Mesenchymal stem cell (in vitro differentiated cells and primary cell): ENCODE measurements around the gene CREB3L4. TPM values are rescaled to one million over a fixed set of nuclear protein-coding genes. Genes with fewer than 3 reads are reported as not detected.

Source experiments
- DNase-seq: peaks from one replicate; pipeline ENCODE4 v3.0.0-alpha.2; 2013
- H2AFZ ChIP-seq: one replicate; pipeline ENCODE4 v1.6.1; 2013; ENCODE audit warnings: low read depth, mild to moderate bottlenecking, control low read depth, inconsistent platforms, low read length, moderate library complexity
- H2AK5ac ChIP-seq: 2 replicates; pipeline ENCODE4 v1.6.1; 2013; ENCODE audit warnings: low read length, moderate library complexity, mild to moderate bottlenecking, inconsistent platforms; ENCODE audit not compliant: severe bottlenecking
- H2BK120ac ChIP-seq: one replicate; pipeline ENCODE4 v1.6.1; 2013; ENCODE audit warnings: low read depth, mild to moderate bottlenecking, inconsistent platforms, low read length, moderate library complexity
- H2BK12ac ChIP-seq, 2 experiments: one replicate each; pipeline ENCODE4 v1.6.1; 2013; ENCODE audit warnings: inconsistent platforms in 2 of 2, low read length in 2 of 2, mild to moderate bottlenecking in 2 of 2, moderate library complexity in 2 of 2, control low read depth in 1 of 2
- H2BK15ac ChIP-seq: one replicate; pipeline ENCODE4 v1.6.1; 2013; ENCODE audit warnings: mild to moderate bottlenecking, low read depth, inconsistent platforms; ENCODE audit not compliant: poor library complexity, severe bottlenecking
- H2BK5ac ChIP-seq: 2 replicates; pipeline ENCODE4 v1.6.1; 2013; ENCODE audit warnings: low read depth, mild to moderate bottlenecking, low read length, control low read depth, inconsistent platforms; ENCODE audit not compliant: poor library complexity, severe bottlenecking
- H3K14ac ChIP-seq, 2 experiments: one replicate each; pipeline ENCODE4 v1.6.1; 2013; ENCODE audit warnings: inconsistent platforms in 2 of 2, low read length in 2 of 2, control low read depth in 1 of 2, mild to moderate bottlenecking in 1 of 2, moderate library complexity in 1 of 2
- H3K18ac ChIP-seq, 2 experiments: one replicate each; pipeline ENCODE4 v1.6.1; 2013; ENCODE audit warnings: inconsistent platforms in 2 of 2, low read length in 2 of 2, control low read depth in 1 of 2, low read depth in 1 of 2, mild to moderate bottlenecking in 1 of 2
- H3K23ac ChIP-seq, 2 experiments: one replicate each; pipeline ENCODE4 v1.6.1; 2013; ENCODE audit warnings: inconsistent platforms in 2 of 2, low read length in 2 of 2, mild to moderate bottlenecking in 2 of 2, moderate library complexity in 2 of 2, control low read depth in 1 of 2
- H3K27ac ChIP-seq: 2 replicates; pipeline ENCODE4 v1.5.1; 2013; ENCODE audit warnings: mild to moderate bottlenecking, moderate library complexity, low read length, control low read depth, inconsistent platforms; ENCODE audit not compliant: poor library complexity, severe bottlenecking
- H3K27me3 ChIP-seq, 2 experiments: 2 replicates each; pipeline versions ENCODE4 v1.6.1 to v1.7.0; 2013; ENCODE audit warnings: low read length in 2 of 2, mild to moderate bottlenecking in 2 of 2, moderate library complexity in 2 of 2, control low read depth in 1 of 2, inconsistent platforms in 1 of 2; ENCODE audit not compliant: control insufficient read depth in 1 of 2, insufficient read depth in 1 of 2
- H3K36me3 ChIP-seq, 2 experiments: 2 replicates each; pipeline versions ENCODE4 v1.6.1 to v1.7.0; 2013; ENCODE audit warnings: low read length in 2 of 2, control low read depth in 1 of 2, inconsistent platforms in 1 of 2, low read depth in 1 of 2, mild to moderate bottlenecking in 1 of 2; ENCODE audit not compliant: insufficient read depth in 2 of 2, control insufficient read depth in 1 of 2
- H3K4ac ChIP-seq, 2 experiments: one replicate each; pipeline ENCODE4 v1.6.1; 2013; ENCODE audit warnings: inconsistent platforms in 2 of 2, low read length in 2 of 2, mild to moderate bottlenecking in 2 of 2, moderate library complexity in 2 of 2, control low read depth in 1 of 2, low read depth in 1 of 2
- H3K4me1 ChIP-seq: 2 replicates; pipeline ENCODE4 v1.6.1; 2013; ENCODE audit warnings: low read depth, low read length, control low read depth; ENCODE audit not compliant: control insufficient read depth, insufficient read depth
- H3K4me2 ChIP-seq: 2 replicates; pipeline ENCODE4 v1.6.1; 2013; ENCODE audit warnings: low read length, mild to moderate bottlenecking, inconsistent platforms; ENCODE audit not compliant: poor library complexity, severe bottlenecking
- H3K4me3 ChIP-seq, 2 experiments: 2 replicates each; pipeline versions ENCODE4 v1.5.1 to v1.7.0; 2013; ENCODE audit warnings: low read length in 2 of 2, mild to moderate bottlenecking in 2 of 2, control low read depth in 1 of 2, low read depth in 1 of 2; ENCODE audit not compliant: insufficient read depth in 1 of 2
- H3K79me1 ChIP-seq: replicated peaks from 2 replicates; pipeline ENCODE4 v1.6.1; 2013; ENCODE audit warnings: mild to moderate bottlenecking, control low read depth, low read length, inconsistent platforms; ENCODE audit not compliant: poor library complexity, severe bottlenecking
- H3K9ac ChIP-seq: 2 replicates; pipeline ENCODE4 v1.7.0; 2013; ENCODE audit warnings: mild to moderate bottlenecking, low read length, moderate library complexity
- H3K9me3 ChIP-seq: 2 replicates; pipeline ENCODE4 v1.7.0; 2013; ENCODE audit warnings: mild to moderate bottlenecking, low read length; ENCODE audit not compliant: control insufficient read depth
- H4K8ac ChIP-seq: one replicate; pipeline ENCODE4 v1.6.1; 2013; ENCODE audit warnings: inconsistent platforms, mild to moderate bottlenecking, low read length, moderate library complexity
- H4K91ac ChIP-seq: one replicate; pipeline ENCODE4 v1.6.1; 2013; ENCODE audit warnings: mild to moderate bottlenecking, low read length, inconsistent platforms
- WGBS: methylation state at CpG from one replicate; pipeline ENCODE4 v1.1.7; 2013; ENCODE audit warnings: mixed read lengths; 5-methylcytosine and 5-hydroxymethylcytosine counted together
- polyA plus RNA-seq, 2 experiments: library from polyadenylated mRNA; stranded (reverse); fragments of 200-250 nt; gene quantifications; one replicate each; pipeline ENCODE4 v1.2.3, GENCODE V29; 2013

Gene CREB3L4, protein sequence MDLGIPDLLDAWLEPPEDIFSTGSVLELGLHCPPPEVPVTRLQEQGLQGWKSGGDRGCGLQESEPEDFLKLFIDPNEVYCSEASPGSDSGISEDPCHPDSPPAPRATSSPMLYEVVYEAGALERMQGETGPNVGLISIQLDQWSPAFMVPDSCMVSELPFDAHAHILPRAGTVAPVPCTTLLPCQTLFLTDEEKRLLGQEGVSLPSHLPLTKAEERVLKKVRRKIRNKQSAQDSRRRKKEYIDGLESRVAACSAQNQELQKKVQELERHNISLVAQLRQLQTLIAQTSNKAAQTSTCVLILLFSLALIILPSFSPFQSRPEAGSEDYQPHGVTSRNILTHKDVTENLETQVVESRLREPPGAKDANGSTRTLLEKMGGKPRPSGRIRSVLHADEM
- polyA plus RNA-seq (2013, experiment 1 of 2) = 3.3 TPM
- polyA plus RNA-seq (2013, experiment 2 of 2) = 2.9 TPM

DNA sequence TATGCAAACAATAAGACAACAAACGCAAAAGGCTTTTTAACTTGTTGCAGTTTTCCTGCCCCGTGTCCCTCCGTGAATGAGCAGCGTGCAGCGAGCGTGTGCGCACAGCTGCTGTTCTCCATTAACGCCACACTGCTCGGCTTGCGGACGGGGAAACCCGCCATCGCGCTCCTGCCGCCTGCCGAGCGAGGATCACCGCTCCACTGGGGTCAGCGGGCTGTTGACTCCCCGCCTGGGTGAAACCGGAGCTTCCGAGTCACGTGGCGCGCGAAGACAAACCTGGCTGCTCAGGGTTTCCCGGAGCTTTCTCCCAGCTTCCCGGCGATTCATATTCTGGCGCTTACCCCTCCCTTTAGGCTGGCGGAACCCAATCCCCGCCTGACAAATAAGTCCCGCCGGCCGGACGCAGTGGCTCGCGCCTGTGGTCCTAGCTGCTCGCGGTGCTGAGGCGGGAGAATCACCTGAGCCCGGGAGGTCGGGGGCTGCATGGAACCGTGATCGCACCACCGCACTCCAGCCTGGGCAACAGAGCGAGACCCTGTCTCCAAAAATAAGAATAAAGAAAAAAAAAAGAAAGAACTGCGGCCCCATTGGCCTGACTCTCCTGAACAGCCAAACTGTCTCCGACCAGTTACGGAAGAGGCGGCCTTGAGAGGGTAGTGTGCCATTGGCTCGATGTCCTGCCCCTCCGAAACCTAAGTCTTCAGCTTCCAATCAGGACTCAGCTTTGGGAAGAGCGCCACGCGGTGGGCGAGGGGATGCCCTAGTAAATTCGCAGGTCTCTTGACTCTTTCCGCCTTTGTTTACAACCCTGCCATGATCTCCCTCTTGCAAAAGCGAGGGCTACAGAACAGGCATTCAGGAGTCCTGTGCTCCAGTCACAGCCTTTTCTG lies at the start of gene CREB3L4:
Gene CREB3L4, plus strand, starts transcription at position 796 of the 893 bp plus-strand sequence. CDS start 624 bp downstream, outside the sequence.
- Histone ChIP-seq H3K18ac (peak within 1 kb of the TSS; percentile 67 to 89), H3K9ac (peak within 1 kb of the TSS; percentile 89), H3K4me3 (peak within 1 kb of the TSS; percentile 70 to 95), H2BK12ac (peak within 1 kb of the TSS; percentile 61 to 63), H3K36me3 (no peaks in the 10 kb centered on the region), H3K4me1 (peaks cover 12% of the 10 kb centered on the region), H4K91ac (peak within 1 kb of the TSS; percentile 74), H2AK5ac (peak within 1 kb of the TSS; percentile 11), H2BK5ac (peak within 1 kb of the TSS; percentile 24), H3K79me1 (peaks cover 10% of the 10 kb centered on the region), H3K27ac (peak within 1 kb of the TSS; percentile 90), H2BK120ac (peak within 1 kb of the TSS; percentile 85), H3K14ac (peak within 1 kb of the TSS in 1 of 2 experiments; percentile 72), H3K9me3 (no peaks in the 10 kb centered on the region), H2BK15ac (no peak within 1 kb of the TSS), H3K27me3 (no peaks in the 10 kb centered on the region), H3K4me2 (peak within 1 kb of the TSS; percentile 72), H4K8ac (peak within 1 kb of the TSS; percentile 97), H2AFZ (peak within 1 kb of the TSS; percentile 86), H3K23ac (no peak within 1 kb of the TSS), H3K4ac (peak within 1 kb of the TSS; percentile 69 to 94)
- DNase-seq = peak; percentile 99
- WGBS = 2% methylated on average over 56 of the region's 60 CpGs

DNA sequence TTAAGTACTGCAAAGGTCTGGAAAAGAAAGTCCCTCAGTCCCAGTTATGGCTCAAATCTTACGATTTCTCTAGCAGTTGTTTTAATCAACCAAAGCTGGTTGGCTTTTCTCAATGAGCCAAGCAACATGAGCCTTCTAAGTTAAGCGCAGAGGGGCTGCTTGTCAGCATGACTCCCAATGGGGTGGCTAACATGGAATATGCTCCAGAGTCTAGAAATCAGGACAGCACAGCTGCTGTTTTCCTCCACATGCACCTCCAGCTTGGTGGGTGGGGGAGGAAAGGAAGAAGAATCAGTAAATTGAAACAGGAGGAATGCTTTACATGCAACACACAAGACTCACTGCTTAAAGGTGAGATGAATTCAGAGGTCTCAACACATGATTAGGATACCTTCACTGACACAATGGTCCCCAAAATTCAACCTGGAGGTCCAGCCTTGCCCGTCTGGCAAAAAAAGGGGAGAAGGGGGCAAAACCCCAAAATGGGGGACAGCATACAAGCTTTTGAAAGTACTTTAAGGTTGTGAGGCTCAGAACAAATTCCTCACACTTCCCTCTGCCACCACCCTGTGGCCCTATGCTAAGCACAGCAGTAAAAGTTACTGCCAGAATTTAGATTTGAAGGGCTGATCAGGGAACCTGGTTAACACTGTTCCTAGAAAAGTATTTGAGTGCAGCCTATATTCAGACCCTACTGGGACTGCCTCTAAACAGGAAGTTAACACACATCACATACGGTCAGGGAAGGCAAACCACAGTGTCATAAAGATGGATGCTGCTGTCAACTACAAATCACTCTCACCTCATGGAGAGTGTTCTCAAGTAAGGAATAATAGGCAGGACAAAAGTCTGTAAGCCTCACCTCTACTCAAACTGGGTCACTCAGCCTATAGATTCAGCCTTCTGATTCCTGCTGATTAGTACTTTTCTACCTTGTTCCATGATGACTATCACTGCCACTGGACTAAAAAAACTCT lies 47.5 kb upstream of the CREB3L4 start:
- Histone ChIP-seq H3K4me2 (peak overlapping the region; percentile 10), H3K4me3 (peak overlapping the region in 1 of 2 experiments; percentile 97), H3K14ac (no peak overlapping the region), H2BK12ac (no peak overlapping the region), H3K27me3 (no peaks in the 10 kb centered on the region), H3K4me1 (peaks cover 7% of the 10 kb centered on the region), H2BK120ac (no peak overlapping the region), H2AFZ (no peak overlapping the region), H3K27ac (no peak overlapping the region), H3K79me1 (no peaks in the 10 kb centered on the region), H2BK5ac (no peak overlapping the region), H3K9ac (peak overlapping the region; percentile 90), H2BK15ac (no peak overlapping the region), H3K23ac (no peak overlapping the region), H3K9me3 (no peaks in the 10 kb centered on the region), H3K36me3 (peaks cover under 1 to 4% of the 10 kb centered on the region in 2 experiments), H3K4ac (no peak overlapping the region), H2AK5ac (no peak overlapping the region), H3K18ac (no peak overlapping the region), H4K8ac (no peak overlapping the region), H4K91ac (no peak overlapping the region)
- WGBS = 63% methylated on average over 4 of the region's 4 CpGs
- DNase-seq = peak; percentile 38

DNA sequence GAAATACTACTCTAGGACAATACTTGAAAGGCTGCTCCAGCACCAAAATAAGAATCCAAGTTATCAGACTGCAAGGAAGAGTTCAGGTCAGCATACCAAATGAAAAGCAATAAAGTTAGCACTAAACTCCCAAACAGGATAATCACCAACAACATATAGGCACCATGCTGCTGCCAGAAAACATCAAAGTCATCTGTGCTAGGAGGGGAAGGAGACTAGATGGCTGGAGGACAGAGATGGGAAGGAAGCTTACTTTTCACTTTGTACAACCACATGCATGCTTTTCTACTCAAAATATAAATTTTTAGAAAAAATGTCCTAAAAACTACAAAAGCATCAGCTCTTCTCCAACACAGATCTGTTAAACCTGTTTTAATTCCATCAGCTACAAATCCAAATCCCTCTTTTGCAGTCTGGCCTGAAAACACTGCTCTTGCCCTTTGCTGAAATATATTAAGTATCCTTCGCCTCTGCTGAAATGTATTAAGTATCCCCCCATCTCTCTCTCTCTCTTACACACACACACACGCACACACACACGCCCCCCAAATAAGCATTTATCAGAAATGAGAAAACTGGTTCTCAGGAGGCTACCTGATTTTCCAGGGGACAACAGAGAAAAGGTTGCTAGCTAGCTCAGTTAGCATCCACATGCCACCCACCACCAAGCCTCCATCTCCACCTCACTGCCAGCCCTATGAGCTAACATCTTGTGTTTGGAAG lies 46.5 kb upstream of the CREB3L4 start:
- Histone ChIP-seq H3K27me3 (no peaks in the 10 kb centered on the region), H2AK5ac (no peak overlapping the region), H3K4me3 (peak overlapping the region; percentile 95 to 97), H2BK15ac (no peak overlapping the region), H4K8ac (no peak overlapping the region), H2AFZ (no peak overlapping the region), H3K27ac (no peak overlapping the region), H3K4me2 (peak overlapping the region; percentile 62), H2BK12ac (no peak overlapping the region), H3K4me1 (peaks cover 7% of the 10 kb centered on the region), H3K18ac (peak overlapping the region in 1 of 2 experiments; percentile 56), H2BK120ac (no peak overlapping the region), H2BK5ac (no peak overlapping the region), H3K9me3 (no peaks in the 10 kb centered on the region), H3K9ac (peak overlapping the region; percentile 90), H3K4ac (peak overlapping the region in 1 of 2 experiments; percentile 50), H3K79me1 (no peaks in the 10 kb centered on the region), H4K91ac (no peak overlapping the region), H3K36me3 (peaks cover 0 to 4% of the 10 kb centered on the region in 2 experiments), H3K14ac (peak overlapping the region in 1 of 2 experiments; percentile 68), H3K23ac (no peak overlapping the region)
- DNase-seq = peak; percentile 17
- WGBS = 20% methylated on average over 3 of the region's 3 CpGs
